Measurements from ENCODE around the gene GABRG3. TPM values are rescaled to one million over a fixed set of nuclear protein-coding genes. Genes with fewer than 3 reads are reported as not detected.

Gene GABRG3
- total and polyA plus RNA-seq, 9 of the 15 experiments (the other 6 are each of a cell fraction or from before 2014, with no cell fraction given) = 4.0 to 15.1 (median 11.2) TPM

DNA sequence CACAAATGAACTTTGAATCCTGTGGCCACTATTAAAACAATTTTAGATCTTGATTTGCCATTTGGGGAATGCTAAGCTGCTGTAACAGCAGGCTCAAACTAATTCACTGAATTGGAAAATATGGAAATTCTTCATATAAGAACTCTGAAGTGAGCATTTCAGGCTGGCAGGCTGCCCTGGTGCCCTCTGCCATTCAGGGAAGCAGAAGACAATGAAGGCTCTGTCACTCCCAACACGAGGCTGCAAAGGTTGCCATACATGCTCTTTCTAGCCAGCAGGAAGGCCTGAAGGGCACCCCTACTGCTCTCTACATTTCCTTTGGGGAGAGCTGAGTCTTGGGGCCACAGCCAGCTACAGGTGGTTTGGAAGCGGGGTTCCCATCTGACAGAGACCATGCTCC, 88.0 kb downstream of the GABRG3 start:
- Histone ChIP-seq H3K36me3 (ENCODE audit: control insufficient read depth, insufficient read depth, low read length) (no peaks in the 10 kb centered on the region), H4K20me1 (replicated peaks; ENCODE audit: control insufficient read depth, insufficient read depth, low read length) (0 out of 2 replicates have a peak, but pooled peaks cover 2% of the 10 kb centered on the region), H3K9me1 (ENCODE audit: control insufficient read depth, insufficient read depth, low read length) (no peaks in the 10 kb centered on the region), H3K4me2 (ENCODE audit: insufficient read depth, low read length) (no peak overlapping the region), H3K4me1 (replicated peaks in 1 of 2; ENCODE audit: control insufficient read depth in 2 of 2, insufficient read depth in 2 of 2, low read length in 2 of 2) (no peaks in the 10 kb centered on the region), H3K79me2 (ENCODE audit: control insufficient read depth, insufficient read depth, low read length) (no peaks in the 10 kb centered on the region), H3K27ac (ENCODE audit: extremely low read depth, low read depth, low read length) (no peak overlapping the region), H3K27me3 (ENCODE audit: control insufficient read depth in 2 of 2, insufficient read depth in 2 of 2, low read length in 2 of 2) (peaks cover 10 to 42% of the 10 kb centered on the region in 2 experiments), H3K9me3 (replicated peaks; ENCODE audit: control insufficient read depth, insufficient read depth, low read depth, low read length) (no peaks in the 10 kb centered on the region), H3K4me3 (no peak overlapping the region), H2AFZ (ENCODE audit: low read depth, low read length) (no peak overlapping the region), H3K9ac (ENCODE audit: insufficient read depth in 1 of 2, low read depth in 2 of 2, low read length in 2 of 2) (no peak overlapping the region)
- in situ Hi-C loops (cut with MboI) (loop anchor here (10.0 kb wide), 1 partner anchor 296 kb away; no protein-coding TSS in a partner anchor), intact Hi-C loops (cut with micrococcal nuclease) (loop anchor here (1.0 to 5.0 kb wide), 2 partner anchors 193 to 299 kb away; no protein-coding TSS in a partner anchor)
- CTCF ChIA-PET (ENCODE audit: low intra/inter-chr PET ratio) = interaction anchor here (1.2 kb wide), 1 partner anchor 300 kb away, joined by 4 read pairs; no protein-coding TSS in a partner anchor
- FAIRE-seq (no peak), ATAC-seq (no peak), DNase-seq (ENCODE audit: extremely low read depth in 1 of 4, low spot score in 3 of 4) (no peak)
- no TSS peak for BruUV-seq (replicated peaks)
- TF ChIP-seq ZNF24 (IDR thresholded peaks at IDR 0.05) (no peak), KDM4B (IDR thresholded peaks at IDR 0.05; ENCODE audit: borderline replicate concordance in 2 of 2, low read depth in 1 of 2) (no peak), ZNF778 (CRISPR knock-in tag; IDR thresholded peaks at IDR 0.05) (no peak), MEF2A (IDR thresholded peaks at IDR 0.05; ENCODE audit: control insufficient read depth, low read depth, low read length) (no peak), ZEB2 (IDR thresholded peaks at IDR 0.05) (no peak), GATAD2A (IDR thresholded peaks at IDR 0.05) (no peak), NONO (IDR thresholded peaks at IDR 0.05; ENCODE audit: low read depth in 2 of 2, low read length in 1 of 2) (no peak)
- TF ChIP-seq, protein P1, sequence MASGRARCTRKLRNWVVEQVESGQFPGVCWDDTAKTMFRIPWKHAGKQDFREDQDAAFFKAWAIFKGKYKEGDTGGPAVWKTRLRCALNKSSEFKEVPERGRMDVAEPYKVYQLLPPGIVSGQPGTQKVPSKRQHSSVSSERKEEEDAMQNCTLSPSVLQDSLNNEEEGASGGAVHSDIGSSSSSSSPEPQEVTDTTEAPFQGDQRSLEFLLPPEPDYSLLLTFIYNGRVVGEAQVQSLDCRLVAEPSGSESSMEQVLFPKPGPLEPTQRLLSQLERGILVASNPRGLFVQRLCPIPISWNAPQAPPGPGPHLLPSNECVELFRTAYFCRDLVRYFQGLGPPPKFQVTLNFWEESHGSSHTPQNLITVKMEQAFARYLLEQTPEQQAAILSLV (tag; IDR thresholded peaks at IDR 0.05) = no peak
- TF ChIP-seq, protein P2, sequence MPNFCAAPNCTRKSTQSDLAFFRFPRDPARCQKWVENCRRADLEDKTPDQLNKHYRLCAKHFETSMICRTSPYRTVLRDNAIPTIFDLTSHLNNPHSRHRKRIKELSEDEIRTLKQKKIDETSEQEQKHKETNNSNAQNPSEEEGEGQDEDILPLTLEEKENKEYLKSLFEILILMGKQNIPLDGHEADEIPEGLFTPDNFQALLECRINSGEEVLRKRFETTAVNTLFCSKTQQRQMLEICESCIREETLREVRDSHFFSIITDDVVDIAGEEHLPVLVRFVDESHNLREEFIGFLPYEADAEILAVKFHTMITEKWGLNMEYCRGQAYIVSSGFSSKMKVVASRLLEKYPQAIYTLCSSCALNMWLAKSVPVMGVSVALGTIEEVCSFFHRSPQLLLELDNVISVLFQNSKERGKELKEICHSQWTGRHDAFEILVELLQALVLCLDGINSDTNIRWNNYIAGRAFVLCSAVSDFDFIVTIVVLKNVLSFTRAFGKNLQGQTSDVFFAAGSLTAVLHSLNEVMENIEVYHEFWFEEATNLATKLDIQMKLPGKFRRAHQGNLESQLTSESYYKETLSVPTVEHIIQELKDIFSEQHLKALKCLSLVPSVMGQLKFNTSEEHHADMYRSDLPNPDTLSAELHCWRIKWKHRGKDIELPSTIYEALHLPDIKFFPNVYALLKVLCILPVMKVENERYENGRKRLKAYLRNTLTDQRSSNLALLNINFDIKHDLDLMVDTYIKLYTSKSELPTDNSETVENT (CRISPR knock-in tag; IDR thresholded peaks at IDR 0.05) = no peak
- TF ChIP-seq, protein P3, sequence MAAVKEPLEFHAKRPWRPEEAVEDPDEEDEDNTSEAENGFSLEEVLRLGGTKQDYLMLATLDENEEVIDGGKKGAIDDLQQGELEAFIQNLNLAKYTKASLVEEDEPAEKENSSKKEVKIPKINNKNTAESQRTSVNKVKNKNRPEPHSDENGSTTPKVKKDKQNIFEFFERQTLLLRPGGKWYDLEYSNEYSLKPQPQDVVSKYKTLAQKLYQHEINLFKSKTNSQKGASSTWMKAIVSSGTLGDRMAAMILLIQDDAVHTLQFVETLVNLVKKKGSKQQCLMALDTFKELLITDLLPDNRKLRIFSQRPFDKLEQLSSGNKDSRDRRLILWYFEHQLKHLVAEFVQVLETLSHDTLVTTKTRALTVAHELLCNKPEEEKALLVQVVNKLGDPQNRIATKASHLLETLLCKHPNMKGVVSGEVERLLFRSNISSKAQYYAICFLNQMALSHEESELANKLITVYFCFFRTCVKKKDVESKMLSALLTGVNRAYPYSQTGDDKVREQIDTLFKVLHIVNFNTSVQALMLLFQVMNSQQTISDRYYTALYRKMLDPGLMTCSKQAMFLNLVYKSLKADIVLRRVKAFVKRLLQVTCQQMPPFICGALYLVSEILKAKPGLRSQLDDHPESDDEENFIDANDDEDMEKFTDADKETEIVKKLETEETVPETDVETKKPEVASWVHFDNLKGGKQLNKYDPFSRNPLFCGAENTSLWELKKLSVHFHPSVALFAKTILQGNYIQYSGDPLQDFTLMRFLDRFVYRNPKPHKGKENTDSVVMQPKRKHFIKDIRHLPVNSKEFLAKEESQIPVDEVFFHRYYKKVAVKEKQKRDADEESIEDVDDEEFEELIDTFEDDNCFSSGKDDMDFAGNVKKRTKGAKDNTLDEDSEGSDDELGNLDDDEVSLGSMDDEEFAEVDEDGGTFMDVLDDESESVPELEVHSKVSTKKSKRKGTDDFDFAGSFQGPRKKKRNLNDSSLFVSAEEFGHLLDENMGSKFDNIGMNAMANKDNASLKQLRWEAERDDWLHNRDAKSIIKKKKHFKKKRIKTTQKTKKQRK (IDR thresholded peaks at IDR 0.05; ENCODE audit: borderline replicate concordance, low read depth, low read length) = no peak
- TF ChIP-seq, protein P4, sequence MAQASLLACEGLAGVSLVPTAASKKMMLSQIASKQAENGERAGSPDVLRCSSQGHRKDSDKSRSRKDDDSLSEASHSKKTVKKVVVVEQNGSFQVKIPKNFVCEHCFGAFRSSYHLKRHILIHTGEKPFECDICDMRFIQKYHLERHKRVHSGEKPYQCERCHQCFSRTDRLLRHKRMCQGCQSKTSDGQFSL (CRISPR knock-in tag; IDR thresholded peaks at IDR 0.05) = no peak
- TF ChIP-seq, protein P4 (tag; IDR thresholded peaks at IDR 0.05) = no peak
- 0% methylated on average over 2 of the region's 2 CpGs for WGBS (ENCODE audit: insufficient coverage, low coverage, missing lambda C conversion rate)
- POLR2A ChIA-PET = interaction anchor here (1.0 kb wide), 1 partner anchor 9 kb away, joined by 4 read pairs; no protein-coding TSS in a partner anchor

Data from K562 (cell line).